GM12891 (cell line): ENCODE results near the gene LRRC7.

ENCODE experiments used
- POLR2A ChIP-seq: IDR thresholded peaks from 2 replicates; pipeline ENCODE4 v1.6.1; 2011; ENCODE audit warnings: low read depth, low read length, control low read depth
- POLR2AphosphoS5 ChIP-seq: IDR thresholded peaks from 2 replicates; pipeline ENCODE4 v1.6.1; 2011; ENCODE audit warnings: low read depth, low read length, control low read depth

DNA sequence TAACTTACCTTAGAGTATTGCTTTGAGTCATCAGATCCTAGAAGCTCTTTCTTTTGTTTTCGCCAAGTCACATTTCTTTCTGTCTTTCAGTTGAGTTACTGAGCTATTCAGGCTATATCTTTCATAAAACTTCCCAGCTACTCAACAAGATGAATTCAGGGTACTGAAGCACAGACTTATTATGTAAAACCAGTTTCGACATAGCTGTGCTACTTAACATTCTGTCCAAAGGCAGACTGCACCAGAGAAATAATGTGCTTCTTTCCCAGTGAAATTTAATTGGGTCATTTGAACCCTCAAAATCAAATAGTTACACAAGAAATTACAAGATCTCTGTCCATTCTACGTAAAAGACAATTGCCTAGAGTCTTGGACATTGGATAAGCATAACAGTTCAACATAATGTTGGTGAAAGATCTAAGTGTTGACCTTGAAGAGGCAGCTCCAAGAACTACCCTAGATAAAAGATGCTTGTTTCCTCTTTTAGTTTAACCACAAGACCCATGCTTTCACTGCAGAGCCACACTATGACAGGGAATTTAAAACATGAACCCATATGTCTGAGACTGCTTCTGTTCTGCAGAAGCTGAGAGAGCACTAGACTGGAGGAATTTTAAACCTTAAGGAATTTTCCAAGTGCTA lies 474.5 kb downstream of the LRRC7 start:
- TF ChIP-seq POLR2A (no peak), POLR2AphosphoS5 (no peak)
